Naive thymus-derived CD4-positive, alpha-beta T cell (primary cell): Measurements from ENCODE around the gene HDAC4. TPM values are rescaled to one million over a fixed set of nuclear protein-coding genes. Genes with fewer than 3 reads are reported as not detected.

Experiments used
- ATAC-seq: fragments of 150-1000 bp; cut with Tn5 transposase; 2 replicates; pipeline ENCODE4 v1.10.0; 2021; ENCODE audit warnings: mild to moderate bottlenecking, moderate library complexity
- CTCF ChIA-PET: fragments of 350-600 bp; sonication (Branson Sonifier 250); formaldehyde crosslinking; loops from one replicate; lab custom pipeline; 2021; ENCODE audit warnings: antibody characterized with exemption; lab: Charles Lee
- POLR2A ChIA-PET: fragments of 350-600 bp; sonication (Branson Sonifier 250); formaldehyde crosslinking; loops from one replicate; lab custom pipeline; 2021; ENCODE audit warnings: antibody characterized with exemption, inconsistent platforms; lab: Charles Lee
- DNase-seq, 9 donors: peaks; one replicate each; pipeline versions ENCODE4 v3.0.0 to v3.0.0-alpha.2; 2020 to 2022; ENCODE audit warnings: mixed read lengths in 1 of 9
- H3K27ac ChIP-seq: one replicate; pipeline ENCODE4 v1.7.0; 2013; ENCODE audit warnings: mild to moderate bottlenecking, low read depth, low read length, moderate library complexity
- H3K27me3 ChIP-seq, 2 donors: one replicate each; pipeline ENCODE4 v1.7.0; 2013; ENCODE audit warnings: low read length in 2 of 2, mild to moderate bottlenecking in 2 of 2, moderate library complexity in 2 of 2; ENCODE audit not compliant: control insufficient read depth in 2 of 2, insufficient read depth in 2 of 2
- H3K36me3 ChIP-seq, 3 experiments: 1 replicate in 2 of 3; 2 replicates in 1 of 3; pipeline ENCODE4 v1.7.0; 2013; ENCODE audit warnings: low read length in 3 of 3, mild to moderate bottlenecking in 3 of 3, moderate library complexity in 1 of 3; ENCODE audit not compliant: insufficient read depth in 3 of 3, control insufficient read depth in 2 of 3
- H3K4me1 ChIP-seq, 2 donors: one replicate each; pipeline ENCODE4 v1.7.0; 2013; ENCODE audit warnings: low read length in 2 of 2, mild to moderate bottlenecking in 2 of 2, moderate library complexity in 1 of 2; ENCODE audit not compliant: control insufficient read depth in 2 of 2, insufficient read depth in 2 of 2
- H3K4me3 ChIP-seq: 2 replicates; pipeline ENCODE4 v1.7.0; 2013; ENCODE audit warnings: mild to moderate bottlenecking, low read length
- H3K9me3 ChIP-seq, 3 experiments: 1 replicate in 2 of 3; 2 replicates in 1 of 3; pipeline ENCODE4 v1.7.0; 2013; ENCODE audit warnings: low read length in 3 of 3; ENCODE audit not compliant: control insufficient read depth in 2 of 3
- H3K27ac Mint-ChIP-seq, 9 donors: one replicate each; pipeline ENCODE4 v1.8.0; 2020 to 2022; ENCODE audit warnings: mixed read lengths in 9 of 9, mild to moderate bottlenecking in 8 of 9, moderate library complexity in 5 of 9, inconsistent platforms in 2 of 9
- H3K27me3 Mint-ChIP-seq, 5 donors: one replicate each; pipeline ENCODE4 v1.8.0; 2021 to 2022; ENCODE audit warnings: mixed read lengths in 5 of 5, mild to moderate bottlenecking in 1 of 5
- H3K36me3 Mint-ChIP-seq, 5 donors: one replicate each; pipeline ENCODE4 v1.8.0; 2020 to 2022; ENCODE audit warnings: mixed read lengths in 5 of 5, mild to moderate bottlenecking in 3 of 5, inconsistent platforms in 1 of 5
- H3K4me1 Mint-ChIP-seq, 7 donors: one replicate each; pipeline ENCODE4 v1.8.0; 2020 to 2022; ENCODE audit warnings: mixed read lengths in 7 of 7, mild to moderate bottlenecking in 3 of 7, inconsistent platforms in 1 of 7
- H3K4me3 Mint-ChIP-seq, 10 donors: one replicate each; pipeline ENCODE4 v1.8.0; 2020 to 2022; ENCODE audit warnings: mild to moderate bottlenecking in 10 of 10, mixed read lengths in 10 of 10, moderate library complexity in 6 of 10, inconsistent platforms in 2 of 10
- H3K9me3 Mint-ChIP-seq, 11 donors: one replicate each; pipeline ENCODE4 v1.8.0; 2020 to 2022; ENCODE audit warnings: mixed read lengths in 11 of 11, mild to moderate bottlenecking in 4 of 11, inconsistent platforms in 1 of 11, moderate library complexity in 1 of 11
- intact Hi-C, 2 donors: fragments of 100-400 bp; cut with micrococcal nuclease; formaldehyde crosslinking; loops; one replicate each; pipeline ENCODE4 v1.15.1; 2023
- polyA plus RNA-seq, 2 donors: library from polyadenylated mRNA; unstranded; fragments of 300-500 nt; fragmentation: Illumina TruSeq; gene quantifications; one replicate each; pipeline ENCODE4 v1.2.3, GENCODE V29; 2021
- total RNA-seq, 6 experiments: library from RNA in 5 of 6; stranded (reverse) in 5 of 6; gene quantifications; 1 replicate in 5 of 6; 2 replicates in 1 of 6; pipeline ENCODE4 v1.2.3 and lab custom pipeline; 2021 to 2026

Gene HDAC4
- total and polyA plus RNA-seq, 7 experiments from 2014 or later = 7.4 to 101 (median 55.3) TPM

DNA sequence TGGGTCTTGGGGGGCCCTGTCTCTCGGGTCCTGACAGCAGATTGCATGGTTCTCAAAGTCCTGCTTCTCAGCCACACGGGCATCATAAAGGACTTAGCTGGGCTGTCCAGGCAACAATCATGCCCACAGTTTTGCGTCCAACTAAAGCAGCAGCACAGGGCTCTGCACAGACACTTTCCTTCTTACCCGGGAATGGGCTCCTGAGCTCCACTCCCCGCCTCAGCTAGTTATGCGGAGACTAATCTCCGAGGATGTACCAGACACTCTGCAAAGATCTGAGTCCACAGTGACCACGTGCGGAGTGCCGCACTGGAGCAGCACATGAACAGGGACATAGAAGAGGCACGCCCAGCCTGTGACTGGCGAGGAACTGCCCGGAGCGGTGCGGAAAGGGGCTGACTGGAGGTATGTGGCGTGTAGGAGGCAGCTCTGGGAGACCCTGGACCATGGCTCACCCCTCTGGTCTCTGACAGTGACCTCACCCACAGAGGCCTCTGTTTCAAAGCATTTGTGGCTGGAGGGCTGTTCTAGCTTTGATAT, 270.0 kb downstream of the HDAC4 start:
- H3K36me3 ChIP-seq = peaks cover 0 to 99% (median 5%) of the 10 kb centered on the region in 3 experiments
- peaks cover 0 to 3% (median 0%) of the 10 kb centered on the region in 11 donors for H3K9me3 Mint-ChIP-seq
- peaks cover 12 to 58% (median 27%) of the 10 kb centered on the region in 5 donors for H3K36me3 Mint-ChIP-seq
- H3K9me3 ChIP-seq = no peaks in the 10 kb centered on the region
- peak overlapping the region in 5 of 9 donors; percentile 14 to 78 (median 25) for H3K27ac Mint-ChIP-seq
- H3K27me3 ChIP-seq = no peaks in the 10 kb centered on the region
- H3K4me1 ChIP-seq = no peaks in the 10 kb centered on the region
- H3K27me3 Mint-ChIP-seq = no peaks in the 10 kb centered on the region
- POLR2A ChIA-PET = no interaction called here
- ATAC-seq (no peak), DNase-seq (no peak)
- peaks cover 0 to 4% (median 0%) of the 10 kb centered on the region in 7 donors for H3K4me1 Mint-ChIP-seq
- CTCF ChIA-PET = no interaction called here
- no peak overlapping the region for H3K27ac ChIP-seq
- H3K4me3 ChIP-seq = no peak overlapping the region
- no peak overlapping the region for H3K4me3 Mint-ChIP-seq
- intact Hi-C loops = no loop called here

DNA sequence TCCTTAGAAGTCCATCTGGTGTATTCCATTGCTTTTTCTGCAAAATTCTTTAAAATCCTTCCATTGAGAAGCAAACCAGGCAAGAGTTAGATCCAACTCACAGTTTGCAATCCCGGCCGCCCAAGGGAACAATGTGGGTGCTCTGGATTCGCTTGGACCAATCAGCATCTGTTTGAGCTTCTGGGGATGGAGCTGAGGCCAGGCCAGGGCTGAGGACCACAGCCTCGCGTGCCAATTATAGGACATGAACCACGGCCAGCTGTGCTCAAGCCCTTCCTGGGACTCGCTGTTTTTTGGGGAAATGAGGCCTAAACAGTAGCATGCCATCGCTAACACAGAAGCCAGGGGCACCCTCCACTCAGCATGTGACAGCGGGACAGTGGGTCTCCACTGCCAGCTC, 270.8 kb downstream of the HDAC4 start:
- H3K4me3 Mint-ChIP-seq = no peak overlapping the region
- POLR2A ChIA-PET = no interaction called here
- H3K27me3 Mint-ChIP-seq = no peaks in the 10 kb centered on the region
- peak overlapping the region in 1 of 9 donors; percentile 25 for H3K27ac Mint-ChIP-seq
- H3K36me3 Mint-ChIP-seq = peaks cover 14 to 58% (median 27%) of the 10 kb centered on the region in 5 donors
- H3K4me1 Mint-ChIP-seq = peaks cover 0 to 4% (median 0%) of the 10 kb centered on the region in 7 donors
- DNase-seq (no peak), ATAC-seq (no peak)
- H3K27ac ChIP-seq = no peak overlapping the region
- intact Hi-C loops = no loop called here
- H3K36me3 ChIP-seq = peaks cover 2 to 99% (median 7%) of the 10 kb centered on the region in 3 experiments
- no peaks in the 10 kb centered on the region for H3K9me3 ChIP-seq
- no peaks in the 10 kb centered on the region for H3K4me1 ChIP-seq
- H3K4me3 ChIP-seq = no peak overlapping the region
- no peaks in the 10 kb centered on the region for H3K27me3 ChIP-seq
- H3K9me3 Mint-ChIP-seq = peaks cover 0 to 3% (median 0%) of the 10 kb centered on the region in 11 donors
- CTCF ChIA-PET = no interaction called here

DNA sequence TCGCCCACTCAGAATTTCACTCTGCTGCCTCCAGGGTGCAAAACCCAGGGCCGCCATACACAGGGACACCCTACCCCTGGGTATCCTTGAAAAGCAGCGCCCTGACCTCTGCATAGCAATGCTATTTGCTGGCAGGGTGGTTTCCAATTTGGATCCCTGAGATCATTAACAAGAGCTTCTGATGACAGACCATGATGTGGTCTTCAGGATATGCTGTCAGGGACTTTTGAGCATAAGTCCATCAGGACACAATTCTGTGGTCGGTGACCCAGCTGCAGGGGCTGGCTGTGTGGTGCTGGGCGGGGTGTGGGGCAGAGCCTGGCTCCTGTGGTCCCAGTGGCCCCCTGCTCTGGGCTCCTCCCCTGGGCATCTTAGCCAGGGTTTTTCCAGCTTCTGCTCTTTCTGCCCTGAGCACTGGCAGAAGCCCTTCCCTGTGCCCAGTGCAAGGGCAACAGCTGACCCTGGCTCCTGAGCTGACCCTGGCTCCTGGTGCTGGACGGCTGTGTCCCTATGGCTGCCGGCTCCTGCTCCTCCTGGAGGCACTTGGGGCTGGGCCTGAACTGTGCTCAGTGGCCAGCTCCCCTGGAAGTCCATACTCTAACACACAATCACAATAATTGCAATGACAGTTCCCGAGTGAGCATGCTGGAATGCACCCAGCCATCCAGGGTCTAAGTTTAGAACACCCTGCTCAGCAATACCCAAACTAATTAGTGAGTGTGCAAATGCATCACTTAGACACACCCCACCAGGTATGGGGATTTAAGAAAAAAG, 271.5 kb downstream of the HDAC4 start:
- H3K4me3 Mint-ChIP-seq = peak overlapping the region in 1 of 10 donors; percentile 5
- DNase-seq (no peak), ATAC-seq (peak; percentile 14)
- H3K36me3 ChIP-seq = peaks cover 8 to 100% (median 13%) of the 10 kb centered on the region in 3 experiments
- H3K9me3 Mint-ChIP-seq = peaks cover 0 to 3% (median 0%) of the 10 kb centered on the region in 11 donors
- intact Hi-C loops = no loop called here
- no peaks in the 10 kb centered on the region for H3K27me3 ChIP-seq
- no peaks in the 10 kb centered on the region for H3K4me1 ChIP-seq
- H3K4me3 ChIP-seq = no peak overlapping the region
- H3K27ac ChIP-seq = no peak overlapping the region
- H3K27ac Mint-ChIP-seq = peak overlapping the region in 3 of 9 donors; percentile 55 to 76 (median 65)
- H3K9me3 ChIP-seq = no peaks in the 10 kb centered on the region
- H3K36me3 Mint-ChIP-seq = peaks cover 15 to 58% (median 25%) of the 10 kb centered on the region in 5 donors
- CTCF ChIA-PET = no interaction called here
- H3K4me1 Mint-ChIP-seq = peaks cover 0 to 4% (median 0%) of the 10 kb centered on the region in 7 donors
- H3K27me3 Mint-ChIP-seq = no peaks in the 10 kb centered on the region
- POLR2A ChIA-PET = no interaction called here

DNA sequence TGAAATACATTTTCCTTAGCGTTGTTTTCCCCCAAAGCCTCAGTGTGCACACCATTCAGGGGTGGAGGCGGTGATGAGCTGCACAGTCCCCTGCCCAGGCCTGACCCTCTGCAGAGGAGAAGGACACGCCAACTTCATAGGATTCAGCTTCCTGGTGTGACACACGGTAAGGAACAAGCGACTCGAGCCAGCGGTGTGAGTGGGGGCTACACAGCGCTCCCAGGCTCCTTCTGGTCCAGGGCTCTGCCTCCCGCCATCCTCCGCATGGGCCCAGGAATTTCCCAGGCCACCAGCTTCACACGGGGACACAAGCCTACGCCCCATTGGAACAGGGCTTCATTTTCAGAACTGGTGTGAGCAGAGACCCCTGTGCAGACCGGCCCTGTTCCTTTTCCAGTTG, 272.1 kb downstream of the HDAC4 start:
- Histone ChIP-seq H3K4me1 (no peaks in the 10 kb centered on the region), H3K36me3 (peaks cover 8 to 98% (median 13%) of the 10 kb centered on the region in 3 experiments), H3K4me3 (no peak overlapping the region), H3K27ac (no peak overlapping the region), H3K9me3 (no peaks in the 10 kb centered on the region), H3K27me3 (no peaks in the 10 kb centered on the region)
- Mint-ChIP-seq H3K27ac (peak overlapping the region in 1 of 9 donors; percentile 10), H3K4me1 (peaks cover 0 to 4% (median 0%) of the 10 kb centered on the region in 7 donors), H3K27me3 (no peaks in the 10 kb centered on the region), H3K36me3 (peaks cover 15 to 57% (median 26%) of the 10 kb centered on the region in 5 donors), H3K4me3 (no peak overlapping the region), H3K9me3 (peaks cover 0 to 3% (median 0%) of the 10 kb centered on the region in 11 donors)
- intact Hi-C loops = no loop called here
- ATAC-seq = no peak
- no peak for DNase-seq
- ChIA-PET CTCF (no interaction called here), POLR2A (no interaction called here)

DNA sequence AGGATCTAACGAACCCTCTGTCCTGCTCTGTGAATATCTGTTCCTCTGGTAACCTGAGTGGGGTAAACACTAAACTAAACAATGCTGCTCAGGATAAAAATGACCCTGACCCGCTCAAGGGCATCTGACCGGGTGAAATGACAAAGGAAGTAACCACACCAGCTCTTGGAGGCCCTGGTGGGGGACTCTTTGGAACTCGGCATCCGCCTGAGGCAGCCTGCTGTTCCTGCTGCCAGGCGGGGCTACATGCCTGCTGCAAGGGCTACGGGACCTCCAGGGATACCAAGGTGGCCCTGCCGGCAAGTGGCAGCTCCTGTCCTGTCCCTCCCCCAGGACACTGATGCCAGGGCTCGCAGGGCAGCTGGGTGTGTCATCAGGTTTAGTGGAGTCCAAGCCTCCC, 273.3 kb downstream of the HDAC4 start:
- Mint-ChIP-seq H3K27ac (peak overlapping the region in 1 of 9 donors; percentile 64), H3K36me3 (peaks cover 9 to 49% (median 21%) of the 10 kb centered on the region in 5 donors), H3K4me3 (no peak overlapping the region), H3K27me3 (no peaks in the 10 kb centered on the region), H3K4me1 (peaks cover 0 to 4% (median 0%) of the 10 kb centered on the region in 7 donors), H3K9me3 (peaks cover 0 to 3% (median 0%) of the 10 kb centered on the region in 11 donors)
- CTCF ChIA-PET = no interaction called here
- POLR2A ChIA-PET = no interaction called here
- DNase-seq (no peak), ATAC-seq (no peak)
- Histone ChIP-seq H3K4me1 (no peaks in the 10 kb centered on the region), H3K36me3 (peaks cover 8 to 86% (median 13%) of the 10 kb centered on the region in 3 experiments), H3K9me3 (no peaks in the 10 kb centered on the region), H3K27me3 (no peaks in the 10 kb centered on the region), H3K27ac (no peak overlapping the region), H3K4me3 (no peak overlapping the region)
- intact Hi-C loops = no loop called here

DNA sequence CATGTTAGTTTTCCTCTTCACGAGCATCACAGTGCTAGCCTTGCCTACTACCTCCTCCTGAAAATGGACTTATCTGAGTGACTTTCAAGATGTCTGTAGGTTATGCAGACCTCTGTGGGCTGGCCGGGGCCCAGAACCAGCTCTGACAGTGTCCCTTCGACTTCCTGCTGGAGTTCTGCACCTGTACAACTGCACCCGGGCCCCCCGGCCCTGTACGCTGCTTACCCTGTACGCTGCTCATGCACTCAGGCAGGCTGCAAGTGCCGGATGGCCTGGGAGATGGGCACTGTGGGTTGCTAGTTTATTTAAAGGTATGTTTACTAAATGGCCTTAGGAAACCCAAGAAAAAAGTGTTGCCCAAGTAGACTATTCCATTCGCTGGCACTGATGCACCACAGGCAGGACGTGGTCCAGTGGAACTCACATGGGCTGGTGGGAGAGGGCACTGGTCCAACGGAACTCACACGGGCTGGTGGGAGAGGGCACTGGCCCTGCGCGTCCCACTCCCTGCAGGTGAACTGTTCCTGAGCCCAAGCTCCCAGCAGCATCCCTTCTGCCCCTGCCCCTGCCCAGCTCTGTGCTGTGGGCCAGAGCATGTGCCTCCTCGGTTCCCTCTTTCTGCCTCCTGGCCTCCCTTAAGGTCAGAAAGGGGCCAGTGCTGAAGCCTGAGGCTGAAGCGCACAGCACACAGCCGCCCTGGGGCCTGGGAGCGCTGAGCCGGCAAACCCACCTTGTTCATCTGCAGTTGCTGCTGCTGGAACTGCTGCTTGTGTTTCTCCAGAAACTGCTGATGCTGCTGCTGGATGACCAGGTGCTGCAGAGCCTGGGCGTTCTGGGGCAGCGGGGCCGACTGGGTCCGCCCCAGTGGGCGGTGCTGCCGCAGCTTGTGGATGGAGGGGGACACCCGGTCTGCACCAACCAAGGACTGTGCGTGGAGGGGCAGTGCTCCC, 274.8 kb downstream of the HDAC4 start:
- H3K27ac Mint-ChIP-seq = peak overlapping the region in 1 of 9 donors; percentile 51
- POLR2A ChIA-PET = no interaction called here
- peaks cover 8 to 71% (median 13%) of the 10 kb centered on the region in 3 experiments for H3K36me3 ChIP-seq
- no peak overlapping the region for H3K4me3 ChIP-seq
- DNase-seq (no peak), ATAC-seq (no peak)
- H3K4me1 Mint-ChIP-seq = peaks cover 0 to 10% (median 2%) of the 10 kb centered on the region in 7 donors
- intact Hi-C loops = no loop called here
- H3K9me3 Mint-ChIP-seq = peaks cover 0 to 3% (median 0%) of the 10 kb centered on the region in 11 donors
- H3K36me3 Mint-ChIP-seq = peaks cover 7 to 42% (median 20%) of the 10 kb centered on the region in 5 donors
- H3K4me1 ChIP-seq = no peaks in the 10 kb centered on the region
- H3K27me3 Mint-ChIP-seq = no peaks in the 10 kb centered on the region
- H3K4me3 Mint-ChIP-seq = no peak overlapping the region
- no peaks in the 10 kb centered on the region for H3K9me3 ChIP-seq
- H3K27me3 ChIP-seq = no peaks in the 10 kb centered on the region
- H3K27ac ChIP-seq = no peak overlapping the region
- CTCF ChIA-PET = no interaction called here
